DMS53 treated with DMSO at 0.1 percent for 48 hours (cell line): Measurements from ENCODE around the gene WNK4.

Experiments used
- DNase-seq: peaks from one replicate; lab custom pipeline; 2025; ENCODE audit not compliant: unreplicated experiment; lab: John Stamatoyannopoulos, UW

WNK4 gene

GRCh38 chr17:42833767-42834422, 53.5 kb downstream of the WNK4 start:
- no peak for DNase-seq

GRCh38 chr17:42835732-42836131, 55.3 kb downstream of the WNK4 start:
- no peak for DNase-seq

DNA sequence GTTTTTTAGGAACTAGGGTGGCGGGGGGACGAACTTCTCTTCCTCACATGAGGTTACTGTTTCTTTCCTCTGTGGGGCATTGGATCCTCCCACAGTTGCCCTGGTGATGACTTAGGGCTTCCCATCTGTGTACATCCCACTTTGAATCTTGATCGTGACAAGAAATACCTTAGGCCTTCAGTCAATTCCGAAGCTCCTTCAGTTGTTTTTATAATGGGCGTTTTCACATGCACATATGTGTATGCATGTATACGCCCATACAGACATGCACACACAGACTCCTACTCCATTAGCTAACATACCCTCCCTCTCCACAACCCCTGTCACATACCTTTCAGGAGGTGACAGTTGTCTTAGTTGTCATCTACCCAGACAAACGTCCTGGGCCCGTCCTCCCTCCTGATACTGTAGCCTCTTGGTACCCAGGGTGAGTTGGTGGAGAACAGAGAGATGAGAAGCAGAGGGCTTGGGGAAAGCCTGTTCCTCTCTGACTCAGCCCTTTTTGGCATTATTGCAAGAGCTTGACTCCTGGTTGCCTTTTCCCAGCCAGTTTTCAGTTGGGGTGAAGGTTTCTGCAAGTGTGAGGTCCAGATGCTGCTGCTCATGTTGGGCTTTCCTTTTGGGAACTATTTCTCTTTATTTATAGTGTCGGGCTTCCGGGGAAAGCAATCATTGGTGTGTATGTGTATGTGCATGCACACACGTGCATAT, 61.7 kb downstream of the WNK4 start:
- DNase-seq: no peak

- DNase-seq: peak; percentile 83
Measured at GRCh38 chr17:42843358-42843934, 63.0 kb downstream of the WNK4 start.

DNA sequence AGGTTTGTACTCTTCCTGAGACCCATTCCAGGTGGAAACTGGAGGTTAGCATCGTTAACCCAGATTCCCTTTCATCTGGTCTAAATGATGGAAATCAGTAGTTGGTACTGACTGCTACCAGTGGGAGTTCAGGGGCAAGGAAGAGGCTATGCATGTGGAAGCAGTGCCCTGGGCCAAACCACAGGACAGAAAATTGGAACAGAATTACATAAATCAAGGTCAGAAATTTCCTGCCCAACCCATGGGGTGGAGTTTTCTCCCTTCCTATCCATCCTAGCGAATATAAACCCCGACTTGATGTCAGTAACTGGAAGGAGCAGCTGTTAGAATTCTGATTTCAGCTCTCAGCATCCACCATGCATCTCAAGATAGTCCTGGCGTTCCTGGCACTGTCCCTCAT, 63.9 kb downstream of the WNK4 start, which contains the start of gene AOC2:
TSS of gene AOC2 (plus strand) at position 310 of the 400 bp plus-strand sequence. CDS start at position 357, 47 bp downstream.
- no peak for DNase-seq

DNA sequence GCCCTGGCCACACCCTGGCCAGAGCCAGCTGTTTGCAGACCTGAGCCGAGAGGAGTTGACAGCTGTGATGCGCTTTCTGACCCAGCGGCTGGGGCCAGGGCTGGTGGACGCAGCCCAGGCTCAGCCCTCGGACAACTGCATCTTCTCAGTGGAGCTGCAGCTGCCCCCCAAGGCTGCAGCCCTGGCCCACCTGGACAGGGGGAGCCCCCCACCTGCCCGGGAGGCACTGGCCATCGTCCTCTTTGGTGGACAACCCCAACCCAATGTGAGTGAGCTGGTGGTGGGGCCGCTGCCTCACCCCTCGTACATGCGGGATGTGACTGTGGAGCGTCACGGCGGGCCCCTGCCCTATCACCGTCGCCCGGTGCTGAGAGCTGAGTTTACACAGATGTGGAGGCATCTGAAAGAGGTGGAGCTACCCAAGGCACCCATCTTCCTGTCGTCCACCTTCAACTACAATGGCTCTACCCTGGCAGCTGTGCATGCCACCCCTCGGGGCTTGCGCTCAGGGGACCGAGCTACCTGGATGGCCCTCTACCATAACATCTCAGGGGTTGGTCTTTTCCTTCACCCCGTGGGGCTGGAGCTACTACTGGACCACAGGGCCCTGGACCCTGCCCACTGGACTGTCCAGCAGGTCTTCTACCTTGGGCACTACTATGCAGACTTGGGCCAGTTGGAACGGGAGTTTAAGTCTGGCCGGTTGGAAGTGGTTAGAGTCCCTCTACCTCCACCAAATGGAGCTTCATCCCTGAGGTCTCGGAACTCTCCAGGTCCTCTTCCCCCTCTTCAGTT, 64.5 kb downstream of the WNK4 start:
- no peak for DNase-seq

DNA sequence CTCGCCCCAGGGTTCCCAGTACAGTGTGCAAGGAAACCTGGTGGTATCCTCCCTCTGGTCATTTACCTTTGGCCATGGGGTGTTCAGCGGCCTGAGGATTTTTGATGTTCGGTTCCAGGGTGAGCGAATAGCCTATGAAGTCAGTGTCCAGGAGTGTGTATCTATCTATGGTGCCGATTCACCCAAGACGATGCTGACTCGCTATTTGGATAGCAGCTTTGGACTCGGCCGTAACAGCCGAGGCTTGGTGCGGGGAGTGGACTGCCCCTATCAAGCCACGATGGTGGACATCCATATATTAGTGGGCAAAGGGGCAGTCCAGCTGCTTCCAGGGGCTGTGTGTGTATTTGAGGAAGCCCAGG, 65.1 kb downstream of the WNK4 start:
- DNase-seq: no peak

DNA sequence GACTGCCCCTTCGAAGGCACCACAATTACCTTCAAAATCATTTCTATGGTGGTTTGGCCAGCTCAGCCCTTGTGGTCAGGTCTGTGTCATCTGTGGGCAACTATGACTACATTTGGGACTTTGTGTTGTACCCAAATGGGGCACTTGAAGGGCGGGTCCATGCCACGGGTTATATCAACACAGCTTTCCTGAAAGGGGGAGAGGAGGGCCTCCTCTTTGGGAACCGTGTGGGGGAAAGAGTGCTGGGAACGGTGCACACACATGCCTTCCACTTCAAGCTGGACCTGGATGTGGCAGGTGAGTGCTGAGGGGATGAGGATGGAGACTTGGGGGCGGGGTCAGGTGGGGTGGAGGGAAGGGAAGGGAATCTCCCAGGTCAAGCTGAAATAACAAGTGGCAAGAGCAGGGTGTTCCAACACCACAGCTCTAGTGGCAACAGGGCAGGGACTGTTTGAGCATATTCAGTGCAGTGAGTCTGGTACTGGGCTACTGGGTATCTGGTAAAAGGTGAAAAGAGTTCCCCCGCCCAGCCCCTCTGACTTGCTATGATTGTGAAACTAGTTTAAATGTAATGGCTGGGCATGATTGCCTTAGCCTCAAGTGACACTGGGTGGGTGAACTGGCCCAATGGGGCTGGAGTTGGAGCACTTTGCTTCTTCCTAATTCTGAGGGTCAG, 65.6 kb downstream of the WNK4 start:
- DNase-seq: no peak
